Fibroblast of upper back skin (primary cell): ENCODE results near the gene COA3.
A peak's percentile ranks its signal among the peaks of the same experiment; 100 is the strongest.

Experiments
- DNase-seq: peaks from one replicate; pipeline ENCODE4 v3.0.0-alpha.2; 2013

COA3 gene

GRCh38 chr17:42798383-42799380 is at the start of gene COA3, which contains the start of gene CNTD1:
Gene COA3 (minus strand): TSS chr17:42798704. CDS start chr17:42798681, 23 bp downstream.
Gene CNTD1 (plus strand): TSS chr17:42798861. CDS start chr17:42799068, 207 bp downstream.
- DNase-seq: peak; percentile 86

- DNase-seq: no peak
These were observed 49.6 kb upstream of the COA3 start for GRCh38 chr17:42848093-42848492.

- DNase-seq: peak; percentile 13
These were observed 48.2 kb upstream of the COA3 start for GRCh38 chr17:42846594-42847280.

- no peak for DNase-seq
These were observed 47.6 kb upstream of the COA3 start for GRCh38 chr17:42845918-42846593.

GRCh38 chr17:42845556-42845917 is 47.0 kb upstream of the COA3 start:
- no peak for DNase-seq

GRCh38 chr17:42844761-42845555 is 46.5 kb upstream of the COA3 start:
- DNase-seq: no peak

GRCh38 chr17:42844271-42844670 is 45.8 kb upstream of the COA3 start, which contains the start of gene AOC2:
Gene AOC2 (plus strand): TSS chr17:42844580. CDS start chr17:42844627, 47 bp downstream.
- DNase-seq: no peak

GRCh38 chr17:42843358-42843934 is 44.9 kb upstream of the COA3 start:
- DNase-seq: peak; percentile 65

- DNase-seq: no peak
These were observed 43.6 kb upstream of the COA3 start for GRCh38 chr17:42841975-42842685.

- DNase-seq: no peak
These were observed 37.2 kb upstream of the COA3 start for GRCh38 chr17:42835732-42836131.

GRCh38 chr17:42833767-42834422 is 35.4 kb upstream of the COA3 start:
- peak; percentile 4 for DNase-seq

- peak; percentile 85 for DNase-seq
These were observed 34.6 kb upstream of the COA3 start, which contains the start of gene PSME3 for GRCh38 chr17:42832934-42833766. Gene PSME3 (plus strand): TSS chr17:42833397. CDS start chr17:42833632, 235 bp downstream.

GRCh38 chr17:42832213-42832933 is 33.9 kb upstream of the COA3 start:
- no peak for DNase-seq

GRCh38 chr17:42830971-42831370 is 32.5 kb upstream of the COA3 start:
- no peak for DNase-seq

GRCh38 chr17:42827472-42827871 is 29.0 kb upstream of the COA3 start:
- DNase-seq: no peak

- DNase-seq: no peak
These were observed 22.7 kb upstream of the COA3 start for GRCh38 chr17:42821176-42821575.

- DNase-seq: peak; percentile 47
These were observed 21.5 kb upstream of the COA3 start for GRCh38 chr17:42819939-42820535.

- DNase-seq: peak; percentile 49
These were observed 19.9 kb upstream of the COA3 start for GRCh38 chr17:42818379-42818778.
